Liver (tissue), 9 donors: ENCODE results near the gene STAT1. TPM values are rescaled to one million over a fixed set of nuclear protein-coding genes. Genes with fewer than 3 reads are reported as not detected.

Experiments
- DNase-seq: peaks from one replicate; pipeline ENCODE4 v3.0.0-alpha.2; 2017; ENCODE audit warnings: low spot score
- H3K27ac ChIP-seq, 2 donors: one replicate each; pipeline ENCODE4 v1.7.0; 2013; ENCODE audit warnings: inconsistent platforms in 2 of 2, low read length in 2 of 2, control low read depth in 1 of 2, low read depth in 1 of 2, mild to moderate bottlenecking in 1 of 2
- H3K27me3 ChIP-seq, 4 donors: one replicate each; pipeline versions ENCODE4 v1.6.1 to v1.7.0; 2013; ENCODE audit warnings: low read length in 3 of 4, inconsistent platforms in 1 of 4, mild to moderate bottlenecking in 1 of 4, moderate library complexity in 1 of 4; ENCODE audit not compliant: control insufficient read depth in 4 of 4, insufficient read depth in 4 of 4
- H3K36me3 ChIP-seq, 4 donors: one replicate each; pipeline versions ENCODE4 v1.6.1 to v1.7.0; 2013; ENCODE audit warnings: low read length in 3 of 4, mild to moderate bottlenecking in 3 of 4, low read depth in 1 of 4, moderate library complexity in 1 of 4; ENCODE audit not compliant: control insufficient read depth in 4 of 4, insufficient read depth in 3 of 4
- H3K4me1 ChIP-seq, 4 donors: one replicate each; pipeline versions ENCODE4 v1.6.1 to v1.7.0; 2013; ENCODE audit warnings: low read length in 3 of 4, mild to moderate bottlenecking in 3 of 4, moderate library complexity in 1 of 4; ENCODE audit not compliant: control insufficient read depth in 4 of 4, insufficient read depth in 4 of 4
- H3K4me3 ChIP-seq, 3 donors: one replicate each; pipeline versions ENCODE4 v1.6.1 to v1.7.0; 2013; ENCODE audit warnings: low read length in 3 of 3, control low read depth in 1 of 3, low read depth in 1 of 3, mild to moderate bottlenecking in 1 of 3
- H3K9ac ChIP-seq, 2 donors: one replicate each; pipeline ENCODE4 v1.7.0; 2013; ENCODE audit warnings: low read length in 2 of 2, mild to moderate bottlenecking in 2 of 2, moderate library complexity in 2 of 2, control low read depth in 1 of 2, low read depth in 1 of 2
- H3K9me3 ChIP-seq, 4 donors: one replicate each; pipeline versions ENCODE4 v1.6.1 to v1.7.0; 2013; ENCODE audit warnings: low read length in 3 of 4; ENCODE audit not compliant: control insufficient read depth in 4 of 4
- EGR1 ChIP-seq, 2 donors: IDR thresholded peaks; 2 replicates each; pipeline ENCODE4 v1.6.1; 2016 to 2018; ENCODE audit warnings: antibody characterized with exemption in 2 of 2, low read depth in 2 of 2
- FOXA1 ChIP-seq: IDR thresholded peaks from 2 replicates; pipeline ENCODE4 v1.6.1; 2016; ENCODE audit warnings: antibody characterized with exemption
- FOXA2 ChIP-seq: IDR thresholded peaks from 2 replicates; pipeline ENCODE4 v1.6.1; 2016; ENCODE audit warnings: antibody characterized with exemption
- GABPA ChIP-seq, 2 donors: IDR thresholded peaks in 1 of 2; conservative IDR thresholded peaks in 1 of 2; 2 replicates each; pipeline ENCODE4 v1.6.1; 2016; ENCODE audit warnings: antibody characterized with exemption in 2 of 2, mild to moderate bottlenecking in 1 of 2, moderate library complexity in 1 of 2
- HNF4A ChIP-seq, 2 donors: conservative IDR thresholded peaks; 2 replicates each; pipeline ENCODE4 v1.6.1; 2016; ENCODE audit warnings: antibody characterized with exemption in 2 of 2, mild to moderate bottlenecking in 2 of 2
- JUND ChIP-seq, 2 donors: IDR thresholded peaks; 2 replicates each; pipeline ENCODE4 v1.6.1; 2016; ENCODE audit warnings: antibody characterized with exemption in 2 of 2
- NR2F2 ChIP-seq: IDR thresholded peaks from 2 replicates; pipeline ENCODE4 v1.6.1; 2016; ENCODE audit warnings: antibody characterized with exemption
- RAD21 ChIP-seq, 2 donors: IDR thresholded peaks; 2 replicates each; pipeline ENCODE4 v1.6.1; 2016; ENCODE audit warnings: antibody characterized with exemption in 2 of 2, mild to moderate bottlenecking in 2 of 2
- RXRA ChIP-seq, 2 donors: IDR thresholded peaks; 2 replicates each; pipeline ENCODE4 v1.6.1; 2017 to 2018; ENCODE audit warnings: antibody characterized with exemption in 2 of 2, mild to moderate bottlenecking in 1 of 2
- SP1 ChIP-seq: IDR thresholded peaks from 2 replicates; pipeline ENCODE4 v1.6.1; 2018; ENCODE audit warnings: antibody characterized with exemption, mild to moderate bottlenecking
- TAF1 ChIP-seq: conservative IDR thresholded peaks from 2 replicates; pipeline ENCODE4 v1.6.1; 2016; ENCODE audit warnings: antibody characterized with exemption, mild to moderate bottlenecking
- YY1 ChIP-seq: IDR thresholded peaks from 2 replicates; pipeline ENCODE4 v1.6.1; 2016; ENCODE audit warnings: antibody characterized with exemption, mild to moderate bottlenecking
- ZBTB33 ChIP-seq: IDR thresholded peaks from 2 replicates; pipeline ENCODE4 v1.6.1; 2016; ENCODE audit warnings: antibody characterized with exemption
- WGBS: extraction: QIAGEN DNeasy Blood & Tissue Kit; methylation state at CpG from one replicate; pipeline ENCODE4 v1.1.7; 2013; 5-methylcytosine and 5-hydroxymethylcytosine counted together
- polyA plus RNA-seq, 2 donors: library from polyadenylated mRNA; stranded (reverse) in 1 of 2; unstranded in 1 of 2; fragments of 200-250 nt in 1 of 2; fragments of >200 nt in 1 of 2; fragmentation: Nextera tagmentation in 1 of 2; extraction: Ambion mirVana in 1 of 2; gene quantifications; one replicate each; pipeline versions ENCODE4 v1.2.1 to v1.2.3, GENCODE V29; 2013 to 2015
- total RNA-seq, 2 donors: library from RNA; depleted of rRNA; stranded (reverse); fragments of >200 nt; gene quantifications; one replicate each; pipeline ENCODE4 v1.2.3, GENCODE V29; 2014
- TF ChIP-seq, protein P1 (sequence below): IDR thresholded peaks from 2 replicates; pipeline ENCODE4 v1.6.1; 2016; ENCODE audit warnings: antibody characterized with exemption, mild to moderate bottlenecking
- TF ChIP-seq, protein P2 (sequence below): IDR thresholded peaks from 2 replicates; pipeline ENCODE4 v1.6.1; 2016; ENCODE audit warnings: antibody characterized with exemption
- TF ChIP-seq, protein P3 (sequence below): fragments of 150-350 bp; IDR thresholded peaks from 2 replicates; pipeline ENCODE4 v1.5.1; 2017; ENCODE audit warnings: improper control_type of control experiment, low read depth, low read length; ENCODE audit not compliant: missing input control
- TF ChIP-seq, protein P4 (sequence below): IDR thresholded peaks from 2 replicates; pipeline ENCODE4 v1.6.1; 2016; ENCODE audit warnings: antibody characterized with exemption
- donor health status: healthy.
- donor health status: healthy.
- donor health status: healthy.
- donor health status: healthy.
- donor health status: healthy.

Gene STAT1
- total and polyA plus RNA-seq, 4 donors = 26.2 to 78.7 (median 45.6) TPM

DNA sequence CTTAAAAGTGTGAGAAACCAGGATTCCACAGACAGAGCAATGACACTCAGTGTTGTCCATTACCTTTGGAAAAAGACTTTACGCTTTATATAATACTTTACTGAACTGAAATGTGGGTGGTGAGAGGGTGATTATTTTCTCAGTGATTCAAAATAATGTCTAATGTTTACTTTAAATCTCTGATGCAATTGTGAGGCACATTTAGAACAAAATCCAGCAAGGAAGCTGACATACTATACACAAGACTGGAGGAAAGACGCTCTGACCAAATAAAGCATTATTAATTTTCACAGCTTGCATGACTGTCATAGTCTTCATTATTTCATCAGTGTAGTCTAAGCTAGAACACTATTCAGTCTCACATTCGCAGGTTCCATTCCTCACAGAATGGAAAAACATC lies 34.1 kb upstream of the STAT1 start:
- 94% methylated on average over 3 of the region's 3 CpGs for WGBS
- H3K9me3 ChIP-seq = no peaks in the 10 kb centered on the region
- H3K36me3 ChIP-seq = no peaks in the 10 kb centered on the region
- H3K4me1 ChIP-seq = peaks cover 4 to 40% (median 30%) of the 10 kb centered on the region in 4 donors
- no peaks in the 10 kb centered on the region for H3K27me3 ChIP-seq
- no peak overlapping the region for H3K4me3 ChIP-seq
- DNase-seq = no peak
- H3K9ac ChIP-seq = no peak overlapping the region
- TF ChIP-seq RXRA (IDR thresholded peaks at IDR 0.05) (no peak), ZBTB33 (no peak), FOXA2 (no peak), JUND (IDR thresholded peaks at IDR 0.05) (no peak), FOXA1 (no peak), SP1 (no peak), HNF4A (conservative IDR thresholded peaks at IDR 0.05) (no peak)
- no peak overlapping the region for H3K27ac ChIP-seq

GRCh38 chr2:191045141-191045540 lies 31.2 kb upstream of the STAT1 start:
- no peak overlapping the region for H3K27ac ChIP-seq
- H3K27me3 ChIP-seq = no peaks in the 10 kb centered on the region
- WGBS = 96% methylated on average over 1 of the region's 1 CpG
- H3K9me3 ChIP-seq = no peaks in the 10 kb centered on the region
- H3K4me1 ChIP-seq = peaks cover 2 to 12% (median 8%) of the 10 kb centered on the region in 4 donors
- H3K9ac ChIP-seq = no peak overlapping the region
- no peak for DNase-seq
- H3K36me3 ChIP-seq = no peaks in the 10 kb centered on the region
- no peak overlapping the region for H3K4me3 ChIP-seq
- TF ChIP-seq JUND (IDR thresholded peaks at IDR 0.05) (no peak), EGR1 (IDR thresholded peaks at IDR 0.05; ENCODE audit: low read depth in 2 of 2) (no peak), RAD21 (IDR thresholded peaks at IDR 0.05) (no peak), ZBTB33 (no peak), YY1 (no peak), FOXA1 (no peak), TAF1 (no peak), RXRA (IDR thresholded peaks at IDR 0.05) (no peak), SP1 (no peak), GABPA (IDR thresholded peaks at IDR 0.05 in 1 of 2, conservative IDR thresholded peaks at IDR 0.05 in 1 of 2) (no peak), FOXA2 (no peak), HNF4A (conservative IDR thresholded peaks at IDR 0.05) (no peak), NR2F2 (no peak)
- TF ChIP-seq, protein P1, sequence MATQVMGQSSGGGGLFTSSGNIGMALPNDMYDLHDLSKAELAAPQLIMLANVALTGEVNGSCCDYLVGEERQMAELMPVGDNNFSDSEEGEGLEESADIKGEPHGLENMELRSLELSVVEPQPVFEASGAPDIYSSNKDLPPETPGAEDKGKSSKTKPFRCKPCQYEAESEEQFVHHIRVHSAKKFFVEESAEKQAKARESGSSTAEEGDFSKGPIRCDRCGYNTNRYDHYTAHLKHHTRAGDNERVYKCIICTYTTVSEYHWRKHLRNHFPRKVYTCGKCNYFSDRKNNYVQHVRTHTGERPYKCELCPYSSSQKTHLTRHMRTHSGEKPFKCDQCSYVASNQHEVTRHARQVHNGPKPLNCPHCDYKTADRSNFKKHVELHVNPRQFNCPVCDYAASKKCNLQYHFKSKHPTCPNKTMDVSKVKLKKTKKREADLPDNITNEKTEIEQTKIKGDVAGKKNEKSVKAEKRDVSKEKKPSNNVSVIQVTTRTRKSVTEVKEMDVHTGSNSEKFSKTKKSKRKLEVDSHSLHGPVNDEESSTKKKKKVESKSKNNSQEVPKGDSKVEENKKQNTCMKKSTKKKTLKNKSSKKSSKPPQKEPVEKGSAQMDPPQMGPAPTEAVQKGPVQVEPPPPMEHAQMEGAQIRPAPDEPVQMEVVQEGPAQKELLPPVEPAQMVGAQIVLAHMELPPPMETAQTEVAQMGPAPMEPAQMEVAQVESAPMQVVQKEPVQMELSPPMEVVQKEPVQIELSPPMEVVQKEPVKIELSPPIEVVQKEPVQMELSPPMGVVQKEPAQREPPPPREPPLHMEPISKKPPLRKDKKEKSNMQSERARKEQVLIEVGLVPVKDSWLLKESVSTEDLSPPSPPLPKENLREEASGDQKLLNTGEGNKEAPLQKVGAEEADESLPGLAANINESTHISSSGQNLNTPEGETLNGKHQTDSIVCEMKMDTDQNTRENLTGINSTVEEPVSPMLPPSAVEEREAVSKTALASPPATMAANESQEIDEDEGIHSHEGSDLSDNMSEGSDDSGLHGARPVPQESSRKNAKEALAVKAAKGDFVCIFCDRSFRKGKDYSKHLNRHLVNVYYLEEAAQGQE = no peak
- TF ChIP-seq, protein P2, sequence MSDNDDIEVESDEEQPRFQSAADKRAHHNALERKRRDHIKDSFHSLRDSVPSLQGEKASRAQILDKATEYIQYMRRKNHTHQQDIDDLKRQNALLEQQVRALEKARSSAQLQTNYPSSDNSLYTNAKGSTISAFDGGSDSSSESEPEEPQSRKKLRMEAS = no peak
- TF ChIP-seq, protein P3, sequence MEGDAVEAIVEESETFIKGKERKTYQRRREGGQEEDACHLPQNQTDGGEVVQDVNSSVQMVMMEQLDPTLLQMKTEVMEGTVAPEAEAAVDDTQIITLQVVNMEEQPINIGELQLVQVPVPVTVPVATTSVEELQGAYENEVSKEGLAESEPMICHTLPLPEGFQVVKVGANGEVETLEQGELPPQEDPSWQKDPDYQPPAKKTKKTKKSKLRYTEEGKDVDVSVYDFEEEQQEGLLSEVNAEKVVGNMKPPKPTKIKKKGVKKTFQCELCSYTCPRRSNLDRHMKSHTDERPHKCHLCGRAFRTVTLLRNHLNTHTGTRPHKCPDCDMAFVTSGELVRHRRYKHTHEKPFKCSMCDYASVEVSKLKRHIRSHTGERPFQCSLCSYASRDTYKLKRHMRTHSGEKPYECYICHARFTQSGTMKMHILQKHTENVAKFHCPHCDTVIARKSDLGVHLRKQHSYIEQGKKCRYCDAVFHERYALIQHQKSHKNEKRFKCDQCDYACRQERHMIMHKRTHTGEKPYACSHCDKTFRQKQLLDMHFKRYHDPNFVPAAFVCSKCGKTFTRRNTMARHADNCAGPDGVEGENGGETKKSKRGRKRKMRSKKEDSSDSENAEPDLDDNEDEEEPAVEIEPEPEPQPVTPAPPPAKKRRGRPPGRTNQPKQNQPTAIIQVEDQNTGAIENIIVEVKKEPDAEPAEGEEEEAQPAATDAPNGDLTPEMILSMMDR = no peak
- TF ChIP-seq, protein P4, sequence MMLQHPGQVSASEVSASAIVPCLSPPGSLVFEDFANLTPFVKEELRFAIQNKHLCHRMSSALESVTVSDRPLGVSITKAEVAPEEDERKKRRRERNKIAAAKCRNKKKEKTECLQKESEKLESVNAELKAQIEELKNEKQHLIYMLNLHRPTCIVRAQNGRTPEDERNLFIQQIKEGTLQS = no peak
